Heart left ventricle (tissue), 16 donors: ENCODE data around the gene IDNK. TPM values are rescaled to one million over a fixed set of nuclear protein-coding genes. Genes with fewer than 3 reads are reported as not detected.
A peak's percentile ranks its signal among the peaks of the same experiment; 100 is the strongest.

ENCODE experiments used
- ATAC-seq, 4 donors: fragments of 200-7000 bp; cut with Tn5 transposase; one replicate each; pipeline ENCODE4 v1.9.1; 2020 to 2022; ENCODE audit warnings: moderate library complexity in 4 of 4, mild to moderate bottlenecking in 3 of 4, moderate number of reproducible peaks in 1 of 4
- DNase-seq, 5 donors: peaks; one replicate each; pipeline ENCODE4 v3.0.0-alpha.2; 2020
- H3K27ac ChIP-seq, 12 donors: fragments of 200-600 bp; sonication (generic) in 4 of 12; one replicate each; pipeline versions ENCODE4 v1.5.0 to v1.8.0; 2016 to 2022; ENCODE audit warnings: mild to moderate bottlenecking in 2 of 12
- H3K27me3 ChIP-seq, 9 donors: fragments of 200-600 bp; sonication (generic) in 2 of 9; one replicate each; pipeline versions ENCODE4 v1.5.1 to v1.8.0; 2016 to 2022; ENCODE audit warnings: mild to moderate bottlenecking in 3 of 9
- H3K36me3 ChIP-seq, 9 donors: fragments of 200-600 bp; sonication (generic) in 2 of 9; one replicate each; pipeline versions ENCODE4 v1.5.0 to v1.8.0; 2018 to 2022; ENCODE audit warnings: mild to moderate bottlenecking in 2 of 9
- H3K4me1 ChIP-seq, 12 donors: fragments of 200-600 bp; sonication (generic) in 4 of 12; one replicate each; pipeline versions ENCODE4 v1.5.0 to v1.8.0; 2016 to 2022; ENCODE audit warnings: mild to moderate bottlenecking in 3 of 12
- H3K4me3 ChIP-seq, 12 donors: fragments of 200-600 bp; sonication (generic) in 4 of 12; one replicate each; pipeline versions ENCODE4 v1.5.0 to v1.8.0; 2017 to 2022; ENCODE audit warnings: mild to moderate bottlenecking in 9 of 12, moderate library complexity in 4 of 12
- H3K9me3 ChIP-seq, 12 donors: fragments of 200-600 bp; sonication (generic) in 4 of 12; one replicate each; pipeline versions ENCODE4 v1.5.0 to v1.8.0; 2016 to 2022; ENCODE audit warnings: mild to moderate bottlenecking in 1 of 12
- POLR2A ChIP-seq, 2 donors: fragments of 450-650 bp; IDR thresholded peaks; one replicate each; pipeline ENCODE4 v1.6.1; 2017; ENCODE audit warnings: antibody characterized with exemption in 2 of 2, mild to moderate bottlenecking in 2 of 2, moderate library complexity in 2 of 2
- WGBS, 4 donors: extraction: QIAGEN DNeasy Blood & Tissue Kit in 2 of 4; methylation state at CpG; one replicate each; pipeline versions ENCODE4 v1.1.5 to v1.1.7; 2013 to 2018; 5-methylcytosine and 5-hydroxymethylcytosine counted together
- intact Hi-C, 10 donors: fragments of 100-400 bp; cut with DNase I; formaldehyde crosslinking; loops; one replicate each; pipeline versions ENCODE4 v1.11.1 to v1.14.2; 2022
- polyA plus RNA-seq, 2 donors: library from polyadenylated mRNA; stranded (reverse); fragments of 200-250 nt; gene quantifications; one replicate each; pipeline ENCODE4 v1.2.3, GENCODE V29; 2013
- total RNA-seq, 9 donors: library from RNA; depleted of rRNA in 2 of 9; stranded (reverse); fragments of >200 nt in 2 of 9; fragmentation: NEBNext Ultra II Directional in 3 of 9; extraction: Animal tissue kit (Norgen Biotek cat#: 25700) in 3 of 9; gene quantifications; one replicate each; pipeline versions ENCODE4 v1.1.0 to v1.2.4, GENCODE V29; 2016 to 2023
- TF ChIP-seq, protein P1 (sequence below), 12 donors: fragments of 200-600 bp; sonication (generic) in 4 of 12; IDR thresholded peaks; one replicate each; pipeline versions ENCODE4 v1.5.0 to v1.8.0; 2018 to 2022; ENCODE audit warnings: antibody characterized with exemption in 12 of 12, mild to moderate bottlenecking in 5 of 12
- donor health status: ischemic (EF 13 %, LVEDD 7.1; RV severe dilation, severe dysfunction).
- donor health status: healthy with polysubstance abuse.
- donor health status: DM: no; HTN: yes; CAD: no.
- donor health status: DM: no; HTN: no; CAD: no.
- donor health status: ischemic (EF 25% LVEDD 6.9; RV normal size, moderate dysfunction).
- donor health status: ischemic (EF 25% LVEDD 5.7; RV mildly dilated, moderate dysfunction).
- donor health status: healthy.
- donor health status: DM: yes; HTN: yes; CAD: no.
- donor health status: ischemic (EF 35%, LVEDD 5.7; RV mildly dilated, moderate dysfunction).
- donor health status: nonischemic (EF 11% LVEDD 7.7; RV severe dilation, severe dysfunction).
- donor health status: DM: yes; HTN: yes; CAD: no.
- donor health status: PGD.
- donor health status: ischemic (EF 29% LVEDD 5.4; RV normal size, mild dysfunction).
- donor health status: nonischemic (EF 23%, LVEDD 6.1; RV moderate dilation, normal function).

The IDNK gene
- total and polyA plus RNA-seq, 11 donors = 0.69 to 6.9 (median 4.4) TPM

DNA sequence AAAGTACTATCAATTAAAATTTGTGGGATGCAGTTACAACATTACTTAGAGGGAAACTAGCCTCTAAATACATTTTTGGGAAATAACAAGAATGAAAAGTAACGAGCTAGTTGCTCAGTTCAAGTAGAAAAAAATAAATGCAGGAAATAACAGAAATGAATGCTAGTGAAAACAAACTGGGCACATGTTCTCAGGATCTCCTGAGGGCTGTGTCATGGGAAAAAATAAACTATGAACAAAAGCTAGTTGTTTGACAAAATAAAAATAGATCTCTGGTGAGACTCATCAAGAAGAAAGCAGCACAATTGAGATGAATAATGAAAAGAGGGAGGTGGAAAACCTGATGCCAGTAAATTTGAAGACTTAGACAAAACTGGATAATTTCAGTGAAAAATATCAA, 16.3 kb downstream of the IDNK start:
- intact Hi-C loops = no loop called here
- no peak overlapping the region for H3K27ac ChIP-seq

DNA sequence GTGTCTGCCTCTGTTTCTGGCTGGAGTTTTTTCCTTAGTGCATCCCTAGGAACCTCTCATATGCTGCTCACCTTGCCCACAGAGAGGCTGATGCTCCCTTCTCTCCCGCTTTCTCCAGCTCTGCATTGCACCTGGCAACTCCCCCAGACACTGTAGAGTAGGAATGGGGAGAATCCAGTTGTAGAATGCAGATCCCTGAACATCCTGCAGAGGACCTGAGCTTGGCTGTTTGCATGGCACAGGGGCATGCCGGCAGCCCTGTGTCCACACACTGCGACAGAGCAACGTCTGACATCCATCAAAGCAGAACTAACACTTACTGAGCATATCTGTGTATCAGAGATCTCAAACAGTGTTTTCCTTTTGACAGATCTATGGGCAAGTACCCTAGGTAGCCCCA, 19.9 kb downstream of the IDNK start:
- H3K27ac ChIP-seq = no peak overlapping the region
- ATAC-seq = no peak
- TF ChIP-seq, protein P1, sequence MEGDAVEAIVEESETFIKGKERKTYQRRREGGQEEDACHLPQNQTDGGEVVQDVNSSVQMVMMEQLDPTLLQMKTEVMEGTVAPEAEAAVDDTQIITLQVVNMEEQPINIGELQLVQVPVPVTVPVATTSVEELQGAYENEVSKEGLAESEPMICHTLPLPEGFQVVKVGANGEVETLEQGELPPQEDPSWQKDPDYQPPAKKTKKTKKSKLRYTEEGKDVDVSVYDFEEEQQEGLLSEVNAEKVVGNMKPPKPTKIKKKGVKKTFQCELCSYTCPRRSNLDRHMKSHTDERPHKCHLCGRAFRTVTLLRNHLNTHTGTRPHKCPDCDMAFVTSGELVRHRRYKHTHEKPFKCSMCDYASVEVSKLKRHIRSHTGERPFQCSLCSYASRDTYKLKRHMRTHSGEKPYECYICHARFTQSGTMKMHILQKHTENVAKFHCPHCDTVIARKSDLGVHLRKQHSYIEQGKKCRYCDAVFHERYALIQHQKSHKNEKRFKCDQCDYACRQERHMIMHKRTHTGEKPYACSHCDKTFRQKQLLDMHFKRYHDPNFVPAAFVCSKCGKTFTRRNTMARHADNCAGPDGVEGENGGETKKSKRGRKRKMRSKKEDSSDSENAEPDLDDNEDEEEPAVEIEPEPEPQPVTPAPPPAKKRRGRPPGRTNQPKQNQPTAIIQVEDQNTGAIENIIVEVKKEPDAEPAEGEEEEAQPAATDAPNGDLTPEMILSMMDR (IDR thresholded peaks at IDR 0.05) = no peak
- intact Hi-C loops = loop anchor here in 3 of 10 donors (10.0 kb wide), 3 partner anchors 58 to 438 kb away; no protein-coding TSS in a partner anchor
- H3K27me3 ChIP-seq = no peaks in the 10 kb centered on the region
- WGBS, 4 donors = 70 to 86% (median 80%) methylated on average over 2 to 4 of the region's 4 CpGs
- peaks cover 0 to 6% (median 0%) of the 10 kb centered on the region in 12 donors for H3K4me1 ChIP-seq
- no peak for DNase-seq
- H3K9me3 ChIP-seq = no peaks in the 10 kb centered on the region
- peaks cover 0 to 12% (median 5%) of the 10 kb centered on the region in 9 donors for H3K36me3 ChIP-seq
- no peak overlapping the region for H3K4me3 ChIP-seq

More for the DNA sequence above, 16.3 kb downstream of the IDNK start:
- Histone ChIP-seq H3K4me3 (no peak overlapping the region), H3K9me3 (no peaks in the 10 kb centered on the region), H3K36me3 (peaks cover 0 to 7% (median 0%) of the 10 kb centered on the region in 9 donors), H3K27me3 (no peaks in the 10 kb centered on the region), H3K4me1 (peaks cover 0 to 4% (median 0%) of the 10 kb centered on the region in 12 donors)
- no peak for TF ChIP-seq POLR2A (IDR thresholded peaks at IDR 0.05)
- DNase-seq = no peak
- 44 to 65% (median 55%) methylated on average over 1 of the region's 1 CpG for WGBS, 4 donors
- ATAC-seq = no peak

DNA sequence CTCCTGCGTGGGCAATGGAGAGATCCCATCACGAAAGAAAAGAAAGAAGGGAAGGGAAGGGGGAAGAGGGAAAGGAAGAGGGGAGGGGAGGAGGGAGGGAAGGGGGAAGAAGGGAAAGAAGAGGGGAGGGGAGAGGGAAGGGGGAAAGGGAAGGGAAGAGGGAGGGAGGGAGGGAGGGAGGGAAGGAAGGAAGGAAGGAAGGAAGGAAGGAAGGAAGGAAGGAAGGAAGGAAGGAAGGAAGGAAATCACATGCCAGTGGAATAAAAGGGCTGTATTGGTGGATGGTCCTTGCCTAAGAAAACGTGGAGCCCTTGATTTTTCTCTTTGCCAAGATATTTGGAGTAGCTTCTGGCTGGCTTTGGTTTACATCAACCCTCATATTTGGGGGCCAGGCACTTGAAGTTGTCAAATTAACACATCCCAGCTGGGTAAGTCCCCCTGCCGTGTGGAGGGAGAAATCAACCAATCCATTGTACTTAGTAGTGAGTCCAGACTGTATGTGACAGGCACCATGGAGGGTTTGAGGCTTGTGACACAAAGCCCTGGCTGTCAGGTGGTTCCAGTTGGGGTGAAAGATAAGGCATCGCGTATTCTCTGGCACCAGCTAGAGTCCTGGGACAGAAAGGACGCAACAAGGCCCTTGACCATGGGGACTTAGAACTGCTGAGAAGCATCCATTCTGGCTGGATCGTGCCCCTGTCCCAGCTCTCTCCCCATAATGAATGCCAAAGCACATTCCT, 23.7 kb downstream of the IDNK start:
- H3K27me3 ChIP-seq = no peaks in the 10 kb centered on the region
- peaks cover 0 to 27% (median 15%) of the 10 kb centered on the region in 9 donors for H3K36me3 ChIP-seq
- H3K4me1 ChIP-seq = peaks cover 0 to 15% (median 1%) of the 10 kb centered on the region in 12 donors
- no peak for TF ChIP-seq POLR2A (IDR thresholded peaks at IDR 0.05)
- TF ChIP-seq, protein P1 (IDR thresholded peaks at IDR 0.05) = no peak
- no peak overlapping the region for H3K27ac ChIP-seq
- DNase-seq (peak in 1 of 5 donors; percentile 22), ATAC-seq (peak in 2 of 4 donors; percentile 5 to 11)
- 44 to 56% (median 52%) methylated on average over 8 of the region's 8 CpGs for WGBS, 4 donors
- no peak overlapping the region for H3K4me3 ChIP-seq
- H3K9me3 ChIP-seq = peaks cover 0 to 4% (median 0%) of the 10 kb centered on the region in 12 donors
- intact Hi-C loops = loop anchor here in 3 of 10 donors (5.0 to 10.0 kb wide), 4 partner anchors 62 to 442 kb away; no protein-coding TSS in a partner anchor

DNA sequence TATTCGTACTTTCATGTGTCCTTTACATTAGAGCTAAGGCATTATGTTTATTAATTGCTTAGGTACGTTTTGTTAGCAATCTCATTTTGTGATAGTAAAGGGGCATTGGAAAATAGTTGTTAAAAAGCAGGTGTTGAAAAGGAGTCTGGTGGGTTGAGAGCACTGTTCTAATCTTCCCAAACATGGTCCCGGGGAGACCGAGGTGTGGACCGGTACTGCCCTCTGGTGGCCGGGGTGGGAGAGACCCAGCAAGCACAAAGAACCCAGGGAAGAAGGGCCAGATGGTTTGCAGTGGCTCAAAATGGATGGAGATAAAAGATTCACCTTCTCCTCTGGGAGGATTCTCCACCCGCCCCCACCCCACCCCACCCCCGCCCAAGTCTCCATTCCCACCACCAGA, 26.1 kb downstream of the IDNK start:
- DNase-seq = peak; percentile 60 to 83 (median 61)
- H3K4me1 ChIP-seq = peaks cover 0 to 15% (median 1%) of the 10 kb centered on the region in 12 donors
- peak; percentile 58 to 81 (median 76) for ATAC-seq
- peak overlapping the region in 2 of 12 donors; percentile 15 to 34 for H3K27ac ChIP-seq
- H3K36me3 ChIP-seq = peaks cover 0 to 50% (median 32%) of the 10 kb centered on the region in 9 donors
- intact Hi-C loops = loop anchor here in 3 of 10 donors (2.0 to 10.0 kb wide), 5 partner anchors 28 to 444 kb away; no protein-coding TSS in a partner anchor
- TF ChIP-seq, protein P1 (IDR thresholded peaks at IDR 0.05) = peak; percentile 60 to 77 (median 71)
- no peak for TF ChIP-seq POLR2A (IDR thresholded peaks at IDR 0.05)
- no peak overlapping the region for H3K4me3 ChIP-seq
- 43 to 51% (median 47%) methylated on average over 8 of the region's 8 CpGs for WGBS, 4 donors
- peaks cover 0 to 8% (median 0%) of the 10 kb centered on the region in 12 donors for H3K9me3 ChIP-seq
- no peaks in the 10 kb centered on the region for H3K27me3 ChIP-seq
